Fibroblast of skin of left biceps (primary cell): ENCODE results near the gene TMOD1.
A peak's percentile ranks its signal among the peaks of the same experiment; 100 is the strongest.
"Not testable (repeated sequence)": the region's sequence is repeated elsewhere in the genome, so short reads cannot be mapped to it uniquely, and the experiment has no call there.

Experiments used
- DNase-seq, 2 experiments: peaks; one replicate each; pipeline ENCODE4 v3.0.0-alpha.2; 2013; ENCODE audit warnings: low read depth in 2 of 2

The TMOD1 gene

GRCh38 chr9:97501177-97501971 lies at the start of gene TMOD1:
Gene TMOD1, plus strand, starts transcription at chr9:97501666. Its CDS starts 22,523 bp downstream, at chr9:97524189.
- DNase-seq, result no peak

DNA sequence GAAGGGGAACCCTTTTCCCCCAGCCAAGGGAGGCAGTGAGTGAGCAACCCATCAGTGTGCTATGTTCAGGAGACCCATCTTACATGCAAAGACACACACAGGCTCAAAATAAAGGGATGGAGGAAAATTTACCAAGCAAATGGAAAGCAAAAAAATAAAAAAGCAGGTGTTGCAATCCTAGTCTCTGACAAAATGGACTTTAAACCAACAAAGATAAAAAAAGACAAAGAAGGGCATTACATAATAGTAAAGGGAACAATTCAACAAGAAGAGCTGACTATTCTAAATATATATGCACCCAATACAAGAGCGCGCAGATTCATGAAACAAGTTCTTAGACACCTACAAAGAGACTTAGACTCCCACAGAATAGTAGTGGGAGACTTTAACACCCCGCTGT lies 47.9 kb upstream of the TMOD1 start:
- DNase-seq, result not testable (repeated sequence)

DNA sequence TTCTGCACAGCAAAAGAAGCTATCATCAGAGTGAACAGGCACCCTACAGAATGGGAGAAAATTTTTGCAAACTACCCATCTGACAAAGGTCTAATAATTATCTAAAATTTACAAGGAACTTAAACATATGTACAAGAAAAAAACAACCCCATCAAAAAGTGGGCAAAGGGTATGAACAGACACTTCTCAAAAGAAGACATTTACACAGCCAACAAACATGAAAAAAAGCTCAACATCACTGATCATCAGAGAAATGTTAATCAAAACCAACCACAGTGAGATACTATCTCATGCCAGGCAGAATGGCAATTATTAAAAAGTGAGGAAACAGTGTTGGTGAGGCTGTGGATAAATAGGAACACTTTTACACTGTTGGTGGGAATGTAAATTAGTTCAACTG lies 44.6 kb upstream of the TMOD1 start:
- DNase-seq, result not testable (repeated sequence)

GRCh38 chr9:97459326-97459725 lies 42.1 kb upstream of the TMOD1 start:
- no peak for DNase-seq

DNA sequence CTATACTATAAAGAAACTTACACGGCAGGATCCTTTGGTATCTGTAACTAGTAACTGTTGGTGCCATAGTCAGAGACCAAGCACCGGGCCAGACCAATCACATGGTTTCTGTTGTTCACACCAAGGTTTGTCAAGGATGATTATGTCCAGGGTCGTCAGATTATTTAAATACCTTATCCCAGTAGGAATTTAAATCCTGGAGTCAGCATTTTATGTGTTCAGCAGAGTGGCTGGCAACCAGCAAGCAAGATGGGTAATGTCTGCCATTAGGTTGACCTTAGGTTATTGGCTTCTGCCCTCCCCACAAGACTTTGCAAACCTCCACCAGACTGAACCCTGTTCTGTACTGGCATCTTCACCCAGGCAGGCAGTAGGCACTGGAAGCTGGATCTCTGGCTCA lies 39.3 kb upstream of the TMOD1 start:
- no peak for DNase-seq

DNA sequence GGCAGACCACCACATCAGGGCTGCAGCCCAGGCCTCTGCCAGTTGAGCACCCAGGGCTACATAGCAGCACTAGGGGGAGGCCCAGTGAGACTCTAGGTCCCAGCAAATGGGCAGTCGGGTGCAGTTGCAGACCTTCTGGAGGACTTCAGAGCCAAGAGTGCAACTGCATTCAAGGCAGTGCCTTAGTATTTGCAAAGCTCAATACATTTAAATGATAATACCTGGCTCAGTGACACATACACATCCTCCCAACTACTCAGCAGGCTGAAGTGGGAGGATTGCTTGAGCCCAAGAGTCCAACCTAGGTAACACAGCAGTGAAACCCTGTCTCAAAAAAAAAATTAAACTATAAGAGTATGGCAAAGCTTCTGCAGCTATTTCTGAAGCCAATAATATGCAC lies 38.6 kb upstream of the TMOD1 start:
- no peak for DNase-seq

GRCh38 chr9:97468658-97469448 lies 32.6 kb upstream of the TMOD1 start:
- DNase-seq, result peak in 1 of 2 experiments; percentile 21

- no peak for DNase-seq
Measured at GRCh38 chr9:97470076-97470475, 31.4 kb upstream of the TMOD1 start.

DNA sequence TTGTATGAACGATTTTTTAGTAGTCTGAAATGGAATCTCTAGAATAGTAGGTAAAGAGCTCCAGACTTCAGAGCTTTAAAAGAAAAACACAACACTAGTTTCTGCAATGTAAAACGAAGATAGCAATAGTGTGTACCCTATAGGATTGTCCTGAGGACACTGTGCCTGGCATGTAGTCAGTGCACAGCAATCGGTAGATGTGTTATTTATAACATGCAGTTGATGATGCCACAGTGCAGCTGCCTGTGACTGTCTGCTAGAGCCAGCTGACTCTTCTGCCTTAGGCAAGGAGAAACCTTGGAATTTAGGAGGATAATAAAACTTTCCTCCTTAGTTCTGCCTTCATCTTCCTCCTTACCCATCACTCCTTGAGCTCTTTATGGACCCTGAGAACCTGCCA lies 27.7 kb upstream of the TMOD1 start:
- no peak for DNase-seq

DNA sequence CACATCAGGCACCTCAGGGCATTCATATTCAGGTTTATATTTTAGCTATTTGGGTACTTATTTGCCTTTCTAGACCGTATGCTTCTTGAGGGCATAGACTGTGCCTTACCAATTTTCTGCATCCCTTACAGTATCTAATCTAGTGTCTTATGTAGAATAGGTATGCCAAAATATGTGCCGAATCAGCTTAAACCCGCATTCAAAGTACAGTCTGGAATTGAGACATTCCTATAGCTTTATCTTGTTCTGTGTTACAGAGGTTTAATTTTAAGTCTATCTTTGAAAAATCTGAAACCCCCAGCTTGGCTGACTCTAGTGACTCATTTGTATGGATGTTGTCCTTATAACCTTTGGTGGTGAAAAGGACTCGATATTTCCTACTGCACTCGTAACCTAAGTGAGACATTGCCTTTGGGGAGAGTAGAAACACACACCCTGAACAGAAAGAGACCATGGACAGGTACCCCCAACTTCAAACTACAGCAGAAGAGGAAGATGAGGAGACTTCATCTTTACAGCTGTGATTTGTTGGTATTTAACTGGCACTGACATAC lies 27.0 kb upstream of the TMOD1 start:
- DNase-seq, result no peak

- no peak for DNase-seq
Measured at GRCh38 chr9:97475059-97475458, 26.4 kb upstream of the TMOD1 start.

- no peak for DNase-seq
Measured at GRCh38 chr9:97478301-97478981, 23.0 kb upstream of the TMOD1 start.

DNA sequence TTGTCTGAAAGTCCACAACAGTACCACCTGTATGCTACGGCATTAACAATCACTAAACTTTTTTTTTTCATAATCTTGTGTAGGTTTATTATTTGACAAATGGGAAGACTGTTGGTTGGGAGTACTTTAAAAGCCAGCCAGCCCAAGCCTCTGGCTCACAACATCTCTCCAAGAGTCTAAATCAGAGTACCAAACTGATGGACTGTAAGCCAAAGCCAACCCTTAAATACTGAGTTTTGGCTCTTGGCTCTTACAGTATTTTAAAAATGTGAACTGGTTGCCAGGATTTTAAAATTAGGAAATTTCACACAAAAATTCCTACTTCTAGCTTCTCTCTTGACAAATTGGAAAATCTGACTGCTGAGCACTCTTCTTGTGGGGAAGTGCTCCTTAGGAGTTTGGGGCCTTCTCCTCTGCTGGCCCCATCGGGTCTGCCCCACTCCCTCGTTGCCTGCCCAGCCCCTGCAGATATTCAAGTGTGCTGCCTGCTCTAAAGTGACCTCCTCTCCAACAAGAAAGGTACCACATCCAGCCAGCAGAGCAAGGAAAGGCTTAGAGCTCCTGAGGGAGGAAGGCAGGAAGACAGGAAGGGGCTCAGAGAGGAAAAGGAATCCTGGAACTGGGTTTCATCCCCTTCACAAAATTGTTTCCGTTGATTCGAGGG lies 21.8 kb upstream of the TMOD1 start:
- no peak for DNase-seq

- DNase-seq, result no peak
Measured at GRCh38 chr9:97480174-97480573, 21.3 kb upstream of the TMOD1 start.

DNA sequence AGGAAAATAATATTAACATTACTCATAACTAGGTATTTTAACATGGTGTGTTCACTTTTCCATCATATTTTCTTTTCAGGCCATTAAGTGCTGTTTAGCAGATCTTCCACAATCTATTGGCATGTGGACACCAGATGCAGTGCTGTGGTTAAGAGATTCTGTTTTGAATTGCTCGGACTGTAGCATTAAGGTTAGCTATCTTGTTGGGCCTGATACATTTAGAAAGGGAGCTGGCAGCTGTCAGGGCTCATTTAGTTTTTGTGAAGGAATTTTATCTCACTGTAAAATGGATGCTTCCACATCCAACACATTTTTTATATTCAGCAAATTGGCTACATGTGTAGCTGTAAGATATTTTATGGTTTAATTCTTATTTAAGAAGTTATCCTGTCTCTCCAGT lies 20.7 kb upstream of the TMOD1 start:
- DNase-seq, result peak; percentile 17 to 19

DNA sequence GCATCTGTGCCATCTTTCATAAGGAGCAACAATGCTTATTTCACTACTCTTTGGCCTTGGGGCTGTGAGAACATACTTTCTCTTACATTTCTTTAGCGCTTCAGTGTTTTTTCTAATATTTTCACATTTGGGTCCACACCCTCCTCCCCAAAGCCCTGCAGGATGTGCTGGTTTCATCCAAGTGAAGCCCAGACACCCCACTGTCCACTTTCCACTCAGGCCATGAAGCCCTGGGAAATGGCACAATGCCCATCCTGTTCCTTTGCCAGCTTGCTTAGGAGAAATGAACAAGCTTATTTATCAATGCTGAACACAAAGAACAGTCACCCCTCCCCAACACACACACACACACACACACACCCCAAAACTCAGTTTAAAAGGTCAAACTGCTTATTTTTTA lies 17.3 kb upstream of the TMOD1 start:
- no peak for DNase-seq

GRCh38 chr9:97487107-97487506 lies 14.4 kb upstream of the TMOD1 start:
- DNase-seq, result no peak

DNA sequence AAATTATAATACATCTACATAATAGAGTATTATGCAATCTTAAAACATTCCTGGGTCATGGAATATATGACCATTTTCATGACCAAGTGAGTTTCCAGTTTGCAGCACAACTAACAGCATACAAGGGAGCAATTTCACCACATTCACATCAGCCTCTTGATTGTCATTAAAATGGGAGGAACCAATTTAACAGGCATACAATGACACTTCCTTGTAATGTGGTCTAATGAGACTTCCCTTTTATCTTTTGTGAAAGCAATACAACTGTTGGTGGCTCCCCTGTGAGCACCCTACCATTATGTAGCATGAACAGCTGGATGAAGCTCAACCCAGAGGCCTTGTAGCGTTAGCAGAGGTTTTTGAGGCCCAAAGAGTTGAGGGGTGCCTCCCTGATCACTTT lies 13.6 kb upstream of the TMOD1 start:
- DNase-seq, result no peak

DNA sequence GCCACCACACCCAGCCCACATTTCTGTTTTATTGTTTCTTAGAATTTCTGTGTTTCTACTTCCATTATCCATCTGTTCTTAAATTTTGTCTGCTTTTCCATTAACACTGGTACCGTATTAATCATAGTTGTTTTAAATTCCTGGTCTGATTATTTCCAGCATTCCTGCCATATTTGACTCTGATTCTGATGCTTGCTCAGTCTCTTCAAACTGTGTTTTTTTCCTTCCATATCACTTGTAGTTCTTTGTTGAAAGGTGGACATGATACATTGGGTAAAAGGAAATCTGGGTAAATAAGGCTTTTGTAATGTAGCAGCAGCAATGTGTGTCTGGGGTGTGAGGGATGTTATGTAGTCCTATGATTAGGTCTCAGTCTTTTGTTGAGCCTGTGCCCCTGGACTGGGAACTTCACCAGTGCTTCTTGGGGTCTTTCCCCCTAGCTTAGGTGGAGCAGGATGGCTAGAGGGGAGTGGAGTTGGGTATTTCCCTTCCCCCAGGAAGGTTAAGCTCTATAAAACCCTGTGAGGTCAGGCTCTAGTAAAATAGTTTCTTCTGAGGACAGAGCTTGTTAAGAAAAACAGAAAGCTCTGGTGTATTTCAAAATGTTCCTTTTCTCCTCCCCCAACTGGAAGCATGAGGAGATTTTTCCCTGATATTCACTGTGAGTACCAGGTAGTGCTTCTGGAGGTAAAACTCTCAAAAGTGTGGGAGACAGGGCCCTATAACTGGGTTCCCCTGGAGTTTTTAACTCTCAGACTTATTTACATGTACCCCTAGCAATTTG lies 10.1 kb upstream of the TMOD1 start:
- DNase-seq, result no peak

GRCh38 chr9:97497558-97498375 lies 3.7 kb upstream of the TMOD1 start:
- DNase-seq, result not testable (repeated sequence)
